DND-41 (cell line): ENCODE data around the gene ALDH1A3.

Experiments
- ATAC-seq: fragments of 200-7000 bp; cut with Tn5 transposase; 3 replicates; pipeline ENCODE4 v1.9.1; 2021; ENCODE audit warnings: low read depth; ENCODE audit not compliant: insufficient read depth
- DNase-seq: peaks from one replicate; pipeline ENCODE4 v3.0.0-alpha.2; 2020
- H2AFZ ChIP-seq: 2 replicates; pipeline ENCODE4 v1.6.0; 2012; ENCODE audit warnings: low read depth, low read length
- H3K27ac ChIP-seq: 2 replicates; pipeline ENCODE4 v1.5.1; 2012; ENCODE audit warnings: low read length, inconsistent platforms
- H3K27me3 ChIP-seq: fragments of 200-600 bp; sonication (generic); 2 replicates; pipeline ENCODE4 v1.6.0; 2012; ENCODE audit warnings: low read length, mild to moderate bottlenecking, inconsistent platforms; ENCODE audit not compliant: insufficient read depth, poor library complexity
- H3K36me3 ChIP-seq: 2 replicates; pipeline ENCODE4 v1.5.1; 2012; ENCODE audit warnings: low read length, inconsistent platforms; ENCODE audit not compliant: insufficient read depth
- H3K4me1 ChIP-seq: 2 replicates; pipeline ENCODE4 v1.5.1; 2012; ENCODE audit warnings: mild to moderate bottlenecking, low read length; ENCODE audit not compliant: insufficient read depth
- H3K4me2 ChIP-seq: 2 replicates; pipeline ENCODE4 v1.6.0; 2012; ENCODE audit warnings: mild to moderate bottlenecking, moderate library complexity, low read length, inconsistent platforms; ENCODE audit not compliant: insufficient read depth
- H3K4me3 ChIP-seq, 2 experiments: fragments of 200-600 bp in 1 of 2; shearing (Covaris generic) in 1 of 2; 2 replicates each; pipeline ENCODE4 v1.5.1; 2012 to 2016; ENCODE audit warnings: inconsistent platforms in 2 of 2, low read length in 2 of 2, mild to moderate bottlenecking in 2 of 2, low read depth in 1 of 2, moderate library complexity in 1 of 2
- H3K79me2 ChIP-seq: 2 replicates; pipeline ENCODE4 v1.6.0; 2012; ENCODE audit warnings: low read length, inconsistent platforms; ENCODE audit not compliant: insufficient read depth
- H3K9ac ChIP-seq: 2 replicates; pipeline ENCODE4 v1.6.0; 2012; ENCODE audit warnings: low read depth, mild to moderate bottlenecking, inconsistent platforms, low read length, moderate library complexity
- H3K9me3 ChIP-seq: 2 replicates; pipeline ENCODE4 v1.5.1; 2012; ENCODE audit warnings: low read length, moderate library complexity, mild to moderate bottlenecking, inconsistent platforms; ENCODE audit not compliant: insufficient read depth, severe bottlenecking
- H4K20me1 ChIP-seq: 2 replicates; pipeline ENCODE4 v1.6.0; 2012; ENCODE audit warnings: low read length; ENCODE audit not compliant: insufficient read depth
- CTCF ChIP-seq: IDR thresholded peaks from 2 replicates; pipeline ENCODE4 v1.5.1; 2012; ENCODE audit warnings: borderline replicate concordance, low read length, moderate library complexity, mild to moderate bottlenecking; ENCODE audit not compliant: poor library complexity, severe bottlenecking; ENCODE audit errors: extremely low read depth
- EZH2 ChIP-seq: IDR thresholded peaks from 3 replicates; pipeline ENCODE4 v1.6.1; 2012; ENCODE audit warnings: borderline replicate concordance, low read depth, mild to moderate bottlenecking, moderate library complexity, low read length, inconsistent platforms; ENCODE audit not compliant: severe bottlenecking

ALDH1A3 gene

GRCh38 chr15:100862162-100862561 is 17.5 kb upstream of the ALDH1A3 start:
- ATAC-seq: no peak
- no peak overlapping the region for H3K9ac ChIP-seq

GRCh38 chr15:100863075-100863795 is 16.4 kb upstream of the ALDH1A3 start:
- Histone ChIP-seq H3K4me2 (no peak overlapping the region), H3K79me2 (no peaks in the 10 kb centered on the region), H3K4me1 (no peaks in the 10 kb centered on the region), H4K20me1 (no peaks in the 10 kb centered on the region), H2AFZ (no peak overlapping the region), H3K27me3 (no peaks in the 10 kb centered on the region), H3K9ac (no peak overlapping the region), H3K9me3 (no peaks in the 10 kb centered on the region), H3K36me3 (no peaks in the 10 kb centered on the region), H3K27ac (no peak overlapping the region), H3K4me3 (no peak overlapping the region)
- no peak for TF ChIP-seq EZH2
- TF ChIP-seq CTCF: no peak
- DNase-seq (no peak), ATAC-seq (no peak)

More at GRCh38 chr15:100862162-100862561, 17.5 kb upstream of the ALDH1A3 start:
- Histone ChIP-seq H3K79me2 (no peaks in the 10 kb centered on the region), H4K20me1 (no peaks in the 10 kb centered on the region), H3K4me2 (no peak overlapping the region), H3K4me3 (no peak overlapping the region), H3K4me1 (no peaks in the 10 kb centered on the region), H3K36me3 (no peaks in the 10 kb centered on the region), H3K27ac (no peak overlapping the region), H3K9me3 (no peaks in the 10 kb centered on the region), H2AFZ (no peak overlapping the region), H3K27me3 (no peaks in the 10 kb centered on the region)
- TF ChIP-seq CTCF: no peak
- TF ChIP-seq EZH2: no peak
- DNase-seq: no peak

- no peaks in the 10 kb centered on the region for H3K27me3 ChIP-seq
- no peaks in the 10 kb centered on the region for H4K20me1 ChIP-seq
- no peak for ATAC-seq
- no peak for DNase-seq
- H3K4me2 ChIP-seq: no peak overlapping the region
- no peaks in the 10 kb centered on the region for H3K36me3 ChIP-seq
- H3K9ac ChIP-seq: no peak overlapping the region
- H3K4me3 ChIP-seq: no peak overlapping the region
- no peak for TF ChIP-seq EZH2
- no peak for TF ChIP-seq CTCF
- no peaks in the 10 kb centered on the region for H3K4me1 ChIP-seq
- no peak overlapping the region for H3K27ac ChIP-seq
- no peaks in the 10 kb centered on the region for H3K79me2 ChIP-seq
- no peak overlapping the region for H2AFZ ChIP-seq
- no peaks in the 10 kb centered on the region for H3K9me3 ChIP-seq
Measured at GRCh38 chr15:100863796-100864267, 15.8 kb upstream of the ALDH1A3 start.
